DMS 273 (cell line): Measurements from ENCODE around the gene CROCC.
A peak's percentile ranks its signal among the peaks of the same experiment; 100 is the strongest.
"Not testable (repeated sequence)": the region's sequence is repeated elsewhere in the genome, so short reads cannot be mapped to it uniquely, and the experiment has no call there.

Experiments used
- DNase-seq: peaks from one replicate; lab custom pipeline; 2025; ENCODE audit not compliant: unreplicated experiment; lab: John Stamatoyannopoulos, UW

CROCC gene

GRCh38 chr1:16936580-16936979 is 14.8 kb downstream of the CROCC start:
- DNase-seq = peak; percentile 32

GRCh38 chr1:16938351-16939321 is 16.9 kb downstream of the CROCC start:
- no peak for DNase-seq

GRCh38 chr1:16939386-16940180 is 17.9 kb downstream of the CROCC start:
- peak; percentile 28 for DNase-seq

GRCh38 chr1:16944038-16944437 is 22.3 kb downstream of the CROCC start:
- no peak for DNase-seq

GRCh38 chr1:16945512-16945911 is 23.8 kb downstream of the CROCC start:
- not testable (repeated sequence) for DNase-seq

GRCh38 chr1:16946185-16946584 is 24.5 kb downstream of the CROCC start:
- not testable (repeated sequence) for DNase-seq

GRCh38 chr1:16946646-16947045 is 24.9 kb downstream of the CROCC start:
- no peak for DNase-seq

GRCh38 chr1:16948282-16948891 is 26.7 kb downstream of the CROCC start:
- peak; percentile 81 for DNase-seq

- DNase-seq = not testable (repeated sequence)
Observed at GRCh38 chr1:16949026-16949425, 27.3 kb downstream of the CROCC start.

- DNase-seq = not testable (repeated sequence)
Observed at GRCh38 chr1:16952376-16952775, 30.6 kb downstream of the CROCC start.

GRCh38 chr1:16954579-16954978 is 32.8 kb downstream of the CROCC start:
- DNase-seq = no peak

- DNase-seq = no peak
Observed at GRCh38 chr1:16955186-16955585, 33.5 kb downstream of the CROCC start.

- DNase-seq = no peak
Observed at GRCh38 chr1:16956775-16957174, 35.0 kb downstream of the CROCC start.

- DNase-seq = no peak
Observed at GRCh38 chr1:16957731-16958130, 36.0 kb downstream of the CROCC start.

GRCh38 chr1:16958475-16958874 is 36.7 kb downstream of the CROCC start:
- DNase-seq = no peak

GRCh38 chr1:16960560-16961296 is 39.0 kb downstream of the CROCC start:
- DNase-seq = peak; percentile 94

- no peak for DNase-seq
Observed at GRCh38 chr1:16961297-16962133, 39.8 kb downstream of the CROCC start.

- DNase-seq = not testable (repeated sequence)
Observed at GRCh38 chr1:16964169-16964568, 42.4 kb downstream of the CROCC start.

- no peak for DNase-seq
Observed at GRCh38 chr1:16965486-16966067, 43.8 kb downstream of the CROCC start.
